ENCODE results near the gene CEL.
"Not testable (repeated sequence)": the region's sequence is repeated elsewhere in the genome, so short reads cannot be mapped to it uniquely, and the experiment has no call there.

The CEL gene

DNA sequence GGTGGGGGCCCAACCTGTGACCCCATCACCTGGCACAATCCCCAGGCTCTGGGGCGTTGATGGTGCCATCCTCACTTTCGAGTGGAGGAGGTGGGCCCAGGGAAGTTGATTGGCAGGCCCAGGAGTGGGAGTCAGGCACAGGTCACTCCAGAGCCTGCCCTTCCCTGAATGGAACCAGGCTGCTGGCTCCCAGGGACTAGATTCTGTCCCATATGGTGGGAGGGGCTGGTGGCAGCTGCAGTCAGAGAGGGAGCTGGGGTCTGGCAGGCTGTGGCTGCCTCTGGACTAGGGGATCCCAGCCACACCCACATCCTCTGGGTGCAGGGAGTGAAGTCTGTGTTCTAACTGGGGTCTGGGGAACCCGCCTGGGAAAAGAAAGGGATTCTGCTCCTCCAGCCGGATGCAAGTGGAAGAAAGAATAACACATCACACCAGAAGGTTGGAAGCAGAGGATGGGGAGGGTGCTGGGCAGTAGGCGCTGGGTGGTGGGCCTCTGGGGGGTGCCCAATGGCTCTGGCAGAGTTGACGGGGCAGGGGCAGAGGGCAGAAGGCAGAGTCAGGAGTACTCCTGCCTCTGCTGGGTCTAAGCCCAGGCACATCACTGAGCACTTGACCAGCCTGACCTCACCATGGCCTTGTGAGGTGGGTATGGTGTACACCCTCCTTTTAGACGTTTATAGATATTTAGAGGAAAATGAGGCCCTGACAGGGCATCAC is 25.8 kb downstream of the CEL start:
- no peak for DNase-seq

DNA sequence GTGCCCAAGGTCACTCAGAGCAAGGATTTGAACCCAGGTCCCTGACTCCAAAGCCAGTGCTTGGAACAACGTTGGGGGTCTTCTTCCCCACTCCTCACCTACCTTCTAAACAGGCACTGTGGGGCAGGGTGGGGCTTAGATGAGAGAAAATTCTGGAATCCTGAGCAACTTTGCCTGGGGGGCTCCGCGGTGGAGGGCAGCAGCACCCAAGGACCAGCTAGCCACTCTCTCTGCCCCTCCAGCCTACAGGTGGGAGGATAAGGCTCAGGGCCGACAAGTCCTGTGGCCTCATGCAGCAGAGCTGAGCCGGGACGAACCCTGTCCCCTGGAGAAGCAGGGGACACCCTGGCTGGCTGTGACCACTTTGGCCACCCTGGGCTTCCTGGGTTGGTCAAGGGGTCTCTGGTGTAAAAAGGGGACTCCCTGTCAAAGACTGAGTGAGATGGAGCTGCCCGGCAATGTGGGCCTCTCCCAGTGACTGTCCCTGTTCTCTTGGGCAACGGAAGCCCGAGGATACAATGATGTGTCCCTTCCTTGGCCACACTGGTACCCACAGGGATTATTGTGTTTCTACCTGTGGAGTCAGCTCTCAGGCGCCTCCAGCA is 26.5 kb downstream of the CEL start:
- DNase-seq = no peak

DNA sequence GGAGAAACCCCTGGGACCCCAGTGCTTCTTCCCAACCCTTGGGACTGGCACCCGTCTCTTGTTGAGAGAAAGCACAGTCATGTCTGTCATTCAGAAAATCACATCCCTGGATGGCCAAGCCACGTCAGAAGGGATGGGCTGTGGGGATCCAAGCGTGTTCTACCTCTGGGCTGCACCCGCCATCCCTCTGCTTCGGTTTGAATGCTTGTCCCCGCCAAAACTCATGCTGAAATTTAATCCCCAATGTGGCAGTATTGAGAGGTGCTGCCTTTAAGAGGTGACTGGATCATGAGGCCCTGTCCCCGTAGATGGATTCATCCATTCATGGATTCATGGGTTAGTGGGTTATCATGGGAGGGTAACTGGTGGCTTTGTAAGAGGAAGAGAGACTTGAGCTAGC is 27.0 kb downstream of the CEL start:
- no peak for DNase-seq

DNA sequence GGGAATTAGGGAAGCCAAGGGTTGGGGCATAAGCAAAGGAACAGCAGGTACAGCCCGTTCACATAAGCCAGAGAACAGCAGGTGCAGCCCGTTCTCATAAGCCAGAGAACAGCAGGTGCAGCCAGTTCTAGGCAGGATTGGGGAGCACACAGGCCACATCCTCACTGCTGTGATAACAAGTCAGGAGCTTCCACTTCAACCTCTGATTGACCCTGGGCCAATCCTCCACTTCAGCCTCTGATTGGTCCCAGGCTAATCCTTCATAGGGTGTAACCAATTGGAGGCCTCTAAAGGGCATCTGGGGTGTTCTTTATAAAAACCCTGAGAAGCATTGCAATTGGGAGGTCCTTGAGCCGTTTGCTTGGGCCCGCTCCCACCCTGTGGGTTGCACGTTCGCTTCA is 27.5 kb downstream of the CEL start:
- DNase-seq = peak; percentile 31 to 82

DNA sequence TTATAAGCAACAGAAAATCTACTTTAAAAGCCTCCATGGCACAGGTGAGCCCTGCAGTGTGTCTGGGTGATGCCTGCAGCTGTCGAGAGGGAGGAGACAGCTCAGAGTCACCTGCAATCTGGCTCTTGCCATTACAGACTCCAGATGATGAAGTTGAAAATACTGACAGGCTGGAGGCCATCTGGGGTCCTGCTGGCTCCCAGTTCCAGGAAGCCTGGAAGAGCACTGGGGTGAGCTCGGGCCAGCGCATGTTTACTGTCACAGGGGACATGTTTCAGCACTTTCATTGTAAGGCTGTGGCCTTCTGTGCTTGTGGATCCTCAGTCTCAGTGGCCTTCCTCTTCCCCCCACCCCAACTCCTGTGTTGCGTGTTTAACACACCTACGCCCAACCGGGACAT is 28.4 kb downstream of the CEL start:
- no peak for DNase-seq

DNA sequence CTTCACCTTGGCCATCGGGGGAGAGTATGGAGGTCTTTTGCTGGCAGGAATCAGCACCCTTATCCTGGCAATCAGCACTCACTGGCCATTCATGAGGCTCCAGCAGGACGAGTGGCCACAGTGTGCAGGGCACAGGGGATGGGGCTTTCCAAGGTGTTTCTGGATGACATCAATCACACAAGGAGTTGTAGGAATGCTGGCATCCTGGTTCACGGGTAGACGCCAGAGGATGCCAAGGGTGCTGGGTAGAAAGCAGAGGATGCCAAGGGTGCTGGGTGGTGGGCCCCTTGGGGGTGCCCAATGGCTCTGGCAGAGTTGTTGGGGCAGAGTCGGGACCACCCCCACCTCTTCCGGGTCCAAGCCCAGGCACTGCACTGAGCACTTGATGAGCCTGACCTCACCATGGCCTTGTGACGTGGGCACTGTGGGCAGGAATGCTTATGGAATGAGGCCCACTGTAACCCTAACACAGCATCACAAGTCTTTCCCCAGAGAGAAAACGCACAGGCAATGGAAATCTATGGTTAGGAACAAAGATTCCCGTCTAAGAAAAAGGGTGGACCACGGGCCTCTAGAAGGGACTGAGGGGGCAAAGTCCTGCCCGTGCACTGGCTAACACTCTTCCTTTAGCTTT is 29.1 kb downstream of the CEL start:
- no peak for DNase-seq

DNA sequence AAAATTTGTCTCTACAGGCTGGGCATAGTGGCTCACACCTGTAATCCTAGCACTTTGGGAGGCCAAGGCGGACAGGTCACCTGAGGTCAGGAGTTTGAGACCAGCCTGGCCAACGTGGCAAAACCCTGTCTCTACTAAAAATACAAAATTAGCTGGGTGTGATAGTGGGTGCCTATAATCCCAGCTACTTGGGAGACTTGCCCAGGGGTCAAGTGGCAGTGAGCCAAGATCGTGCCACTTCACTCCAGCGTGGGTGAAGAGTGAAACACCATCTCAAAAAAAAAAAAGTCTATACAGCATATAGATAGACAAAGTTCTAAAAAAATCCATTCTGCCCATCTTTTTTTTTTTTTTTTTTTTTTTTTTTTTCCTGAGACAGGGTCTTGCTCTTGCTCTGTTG is 32.6 kb downstream of the CEL start:
- DNase-seq = not testable (repeated sequence)

DNA sequence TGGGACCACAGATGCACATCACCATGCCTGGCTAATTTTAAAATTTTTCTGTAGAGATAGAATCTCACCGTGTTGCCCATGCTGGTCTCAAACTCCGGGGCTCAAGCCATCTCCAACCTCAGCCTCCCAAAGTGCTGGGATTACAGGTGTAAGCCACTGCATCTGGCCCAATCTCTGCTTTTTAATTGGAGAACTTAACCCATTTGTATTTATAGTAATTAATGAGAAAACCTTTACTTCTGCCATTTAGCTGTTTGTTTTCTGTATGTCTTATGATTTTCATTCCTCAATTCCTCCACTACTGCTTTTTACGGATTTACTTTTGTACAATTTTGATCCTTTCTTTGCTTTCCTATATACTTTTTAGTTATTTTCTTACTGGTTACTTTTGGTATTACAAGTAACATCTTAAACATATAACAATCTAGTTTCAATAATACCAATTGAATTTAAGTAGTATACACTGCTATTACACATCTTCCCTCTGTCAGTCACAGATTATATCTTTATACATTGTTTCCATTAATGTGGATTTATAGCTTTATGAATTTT is 33.1 kb downstream of the CEL start:
- no peak for DNase-seq

DNA sequence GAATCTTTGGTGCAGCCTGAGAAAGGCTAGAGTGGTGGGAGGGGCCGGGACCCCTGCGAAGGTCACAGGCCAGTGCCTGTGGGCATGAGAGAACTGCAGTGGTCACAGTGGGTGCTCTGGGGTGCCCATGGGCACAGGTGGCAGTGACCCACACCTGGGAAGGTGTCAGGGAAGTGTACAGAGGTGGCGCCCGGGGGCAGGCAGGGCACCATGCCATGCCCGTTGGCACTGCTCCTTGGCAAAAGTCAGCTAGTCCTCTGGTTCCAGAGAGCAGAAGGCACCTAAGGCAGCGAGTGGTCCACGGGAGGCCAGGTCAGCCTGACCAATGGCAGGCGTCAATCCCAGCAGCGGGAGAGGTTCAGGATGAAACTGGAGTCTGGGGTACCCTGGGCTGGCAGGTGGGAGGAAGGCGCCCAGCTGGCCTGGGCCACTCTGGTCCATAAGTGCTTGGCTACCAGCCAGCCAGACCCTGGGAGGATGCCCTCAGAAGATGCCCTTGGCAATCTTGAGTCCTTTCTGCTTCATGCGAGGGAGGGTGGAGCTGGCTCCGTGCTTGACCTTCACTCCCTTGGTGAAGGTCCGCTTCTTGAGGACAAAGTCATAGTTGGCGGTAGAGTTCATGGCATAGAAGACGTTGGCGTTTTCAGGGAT is 36.4 kb downstream of the CEL start:
- DNase-seq = no peak

DNA sequence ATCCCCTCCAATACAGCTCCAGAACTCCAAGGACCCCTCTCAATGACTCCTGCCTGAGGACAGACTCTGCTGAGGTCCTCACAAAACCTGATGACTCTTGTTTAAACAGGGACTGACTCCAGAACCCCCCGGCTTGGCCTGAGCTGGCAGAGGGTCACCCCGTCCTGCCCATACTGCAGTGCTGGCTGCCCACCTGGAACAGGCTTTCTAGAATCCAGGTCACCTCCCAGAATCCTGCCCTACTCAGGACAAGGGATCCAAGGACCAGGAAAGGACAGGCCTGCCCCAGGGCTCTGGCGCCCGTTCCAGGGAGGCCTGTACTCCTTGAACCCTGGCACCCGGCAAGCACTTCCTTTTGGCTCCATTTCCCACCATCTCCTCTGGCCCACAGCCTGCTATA is 37.1 kb downstream of the CEL start:
- DNase-seq = peak in 1 of 2 experiments; percentile 50

DNA sequence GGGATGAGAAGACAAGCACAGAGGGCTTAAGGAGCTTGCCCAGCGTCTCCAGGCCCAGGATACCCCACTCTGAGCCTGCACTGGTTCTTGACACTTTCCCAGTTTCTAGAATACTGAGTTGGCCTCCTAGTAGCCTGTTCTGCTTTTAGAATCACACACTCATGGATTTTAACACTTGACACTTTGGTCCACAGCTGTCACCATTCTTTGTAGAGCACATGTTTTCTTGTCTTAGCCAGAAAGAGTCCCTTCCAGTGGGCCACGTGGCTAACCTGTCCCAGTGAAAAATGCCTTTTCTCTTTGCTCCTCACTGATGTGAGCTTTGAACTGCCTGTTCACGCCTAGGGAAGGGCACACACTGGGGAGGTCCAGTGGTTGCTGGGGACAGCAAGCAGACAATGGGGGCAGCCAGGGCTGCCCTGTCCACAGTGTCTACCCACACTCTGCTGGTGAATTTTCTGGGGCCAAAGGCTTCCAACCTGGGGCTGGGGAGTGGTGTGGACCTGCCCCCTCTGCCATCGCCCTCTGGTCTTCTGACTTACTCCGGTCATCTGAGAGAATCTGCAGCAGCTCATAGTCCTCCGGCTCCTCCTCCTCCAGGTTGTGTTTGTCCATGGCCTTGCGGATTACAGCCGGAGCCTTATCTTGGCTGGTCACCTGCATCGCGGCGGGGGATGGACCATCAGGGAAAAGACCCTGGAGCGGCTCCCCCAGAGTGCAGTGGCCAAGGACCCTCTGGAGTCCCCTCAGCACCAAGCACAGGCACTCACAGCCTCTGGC is 38.1 kb downstream of the CEL start:
- no peak for DNase-seq

DNA sequence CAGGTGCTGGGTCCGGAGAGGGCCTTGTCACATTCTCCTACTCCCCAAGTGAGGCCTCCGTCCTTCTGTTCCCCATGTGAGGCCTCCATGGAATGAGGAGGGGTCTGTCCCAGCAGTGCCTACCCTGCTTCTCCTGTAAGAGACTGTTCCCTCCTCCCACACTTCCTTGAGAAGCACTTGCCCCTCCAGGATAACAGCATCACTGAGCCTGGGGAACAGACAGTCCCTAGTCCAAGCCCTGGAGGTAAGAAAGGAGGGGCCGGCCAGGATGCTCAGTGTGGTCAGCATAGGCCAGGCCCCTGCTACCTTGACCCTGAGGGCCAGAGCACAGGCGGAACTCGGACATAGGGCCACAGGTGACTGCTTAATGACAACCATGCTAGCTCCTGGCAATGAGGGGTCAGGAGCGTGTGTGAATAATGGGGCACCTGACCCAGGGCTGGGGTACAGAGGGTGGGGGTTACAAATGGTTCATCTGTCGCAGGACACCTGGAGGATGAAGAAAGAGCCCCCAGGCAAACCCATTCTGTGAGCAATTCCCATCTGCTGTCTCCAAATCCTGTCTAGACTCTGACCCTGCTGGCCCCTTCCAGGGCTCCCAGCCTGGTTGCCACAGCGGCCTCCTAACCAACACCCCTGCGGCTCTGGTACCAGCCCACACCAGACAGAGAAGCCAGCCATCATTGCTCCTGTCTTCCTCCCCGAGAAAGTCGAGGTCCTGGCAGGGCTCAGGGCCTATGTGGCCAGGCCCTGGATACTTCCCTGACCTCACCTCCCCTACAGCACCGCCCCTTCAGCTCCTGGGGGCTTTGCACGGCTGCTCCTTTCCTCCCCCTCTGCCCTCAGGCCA is 39.0 kb downstream of the CEL start:
- DNase-seq = no peak

DNA sequence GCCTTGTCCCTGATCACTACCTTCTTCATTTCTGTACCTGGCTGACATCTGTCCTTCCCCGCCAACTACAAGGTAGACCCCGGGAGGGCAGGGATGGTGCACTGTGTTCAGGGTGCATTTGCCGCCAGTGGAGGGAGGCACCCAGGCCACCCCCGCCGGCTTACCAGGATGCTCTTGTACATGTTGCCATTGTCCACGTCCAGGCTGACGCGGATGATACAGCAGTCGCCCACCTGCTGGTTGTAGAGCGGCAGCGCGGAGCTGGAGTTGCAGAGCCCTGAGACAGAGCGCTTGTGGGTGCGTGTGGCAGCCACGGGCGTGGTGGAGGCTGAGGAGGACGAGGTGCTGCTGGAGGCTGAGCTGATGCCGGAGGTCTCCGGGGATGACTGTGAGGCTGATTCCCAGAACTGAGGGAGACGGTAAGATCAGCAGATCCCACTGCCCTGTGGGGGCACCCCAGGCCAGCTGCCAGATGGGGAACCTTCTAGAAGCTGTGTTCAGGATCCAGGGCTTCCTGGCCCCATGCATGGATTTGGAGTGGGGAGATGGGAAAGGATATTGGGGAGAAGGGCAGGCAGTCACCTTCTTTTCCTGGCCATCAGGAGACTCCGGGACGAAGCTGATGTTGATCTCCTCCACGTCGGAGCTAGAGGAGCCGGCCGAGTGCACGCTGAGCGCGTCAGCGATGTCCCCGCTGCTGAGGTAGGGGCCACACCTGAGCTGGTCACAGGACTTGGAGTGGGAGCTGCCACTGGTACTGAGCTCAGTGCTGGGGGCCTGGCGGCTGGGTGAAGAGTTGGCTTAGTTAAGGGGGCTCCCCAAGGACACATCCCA is 39.8 kb downstream of the CEL start:
- DNase-seq = no peak

DNA sequence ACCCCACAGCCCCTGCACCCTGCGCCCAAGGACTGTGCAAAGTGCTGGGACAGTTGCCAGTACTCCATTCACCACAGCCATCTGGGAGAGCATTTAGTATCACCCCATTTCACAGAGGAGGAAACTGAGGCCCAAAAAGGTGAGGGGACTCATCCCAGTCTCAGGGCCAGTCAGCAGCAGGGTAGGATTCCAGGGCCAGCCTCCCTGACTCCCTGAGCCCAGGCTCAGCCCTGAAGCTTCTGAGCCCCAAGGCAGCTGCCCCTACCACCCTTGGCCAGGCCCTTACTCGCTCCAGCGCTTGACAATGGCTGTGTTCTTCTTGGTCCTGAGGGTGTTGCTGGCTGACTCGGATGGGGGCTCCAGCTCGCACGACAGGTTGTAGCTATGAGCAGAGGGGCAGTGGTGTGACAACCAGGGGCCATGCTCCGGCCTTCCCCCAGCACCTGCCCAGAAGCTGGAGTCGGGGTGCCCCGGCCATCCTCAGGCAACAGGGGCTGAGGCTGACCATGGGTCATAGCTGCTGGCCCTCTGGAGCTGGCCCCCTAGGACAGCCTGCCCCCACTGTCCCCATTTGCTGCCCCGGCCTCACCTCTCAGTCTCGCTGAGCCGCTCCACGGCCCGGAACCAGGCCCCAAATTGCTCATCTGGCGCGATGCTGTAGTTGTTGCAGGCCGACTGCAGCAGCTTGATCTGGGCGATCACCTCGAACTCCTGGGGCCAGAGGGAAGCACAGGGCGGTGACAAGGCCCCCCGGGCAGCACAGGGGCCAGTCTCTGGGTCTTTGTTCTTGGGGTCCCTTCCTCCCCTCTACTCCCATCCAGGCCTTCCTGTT is 40.6 kb downstream of the CEL start:
- no peak for DNase-seq

DNA sequence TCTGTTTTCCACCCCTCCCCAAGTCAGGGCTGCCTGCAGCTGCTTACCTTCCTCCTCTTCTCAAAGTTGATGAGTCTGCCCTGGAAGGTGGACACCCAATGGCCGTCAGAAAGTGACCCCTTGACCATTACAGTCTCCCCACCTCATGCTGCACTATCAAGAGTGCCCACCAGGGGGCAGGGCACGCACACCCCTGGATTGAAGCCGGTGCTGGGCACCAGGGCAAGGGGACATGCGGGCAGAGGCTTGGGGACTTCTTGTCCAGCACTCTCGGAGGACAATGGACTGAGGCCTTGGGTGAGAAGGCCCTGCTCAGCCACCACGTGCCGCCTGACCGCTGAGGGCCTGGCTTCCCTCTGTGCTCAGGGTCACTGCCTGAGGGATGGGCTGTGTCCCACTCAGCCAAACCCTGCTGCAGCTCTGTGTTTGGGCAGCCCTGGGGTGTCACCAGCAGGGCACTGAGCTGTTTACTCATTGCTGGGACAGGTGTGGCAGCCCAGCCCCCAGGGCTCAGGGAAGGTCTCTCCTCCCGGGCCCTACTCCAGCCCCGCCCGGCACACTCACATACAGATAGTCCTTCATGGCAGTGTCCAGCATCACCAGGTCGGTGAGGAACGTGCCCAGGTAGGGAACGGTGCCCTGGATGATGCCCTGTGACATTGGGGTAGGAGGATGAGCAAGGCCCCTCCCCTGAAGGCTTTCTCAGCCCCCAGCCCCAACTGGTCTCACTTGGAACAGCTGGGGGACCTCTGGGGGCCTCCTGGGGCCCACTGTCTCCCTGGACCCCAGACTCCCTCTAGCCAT is 41.6 kb downstream of the CEL start:
- DNase-seq = no peak

DNA sequence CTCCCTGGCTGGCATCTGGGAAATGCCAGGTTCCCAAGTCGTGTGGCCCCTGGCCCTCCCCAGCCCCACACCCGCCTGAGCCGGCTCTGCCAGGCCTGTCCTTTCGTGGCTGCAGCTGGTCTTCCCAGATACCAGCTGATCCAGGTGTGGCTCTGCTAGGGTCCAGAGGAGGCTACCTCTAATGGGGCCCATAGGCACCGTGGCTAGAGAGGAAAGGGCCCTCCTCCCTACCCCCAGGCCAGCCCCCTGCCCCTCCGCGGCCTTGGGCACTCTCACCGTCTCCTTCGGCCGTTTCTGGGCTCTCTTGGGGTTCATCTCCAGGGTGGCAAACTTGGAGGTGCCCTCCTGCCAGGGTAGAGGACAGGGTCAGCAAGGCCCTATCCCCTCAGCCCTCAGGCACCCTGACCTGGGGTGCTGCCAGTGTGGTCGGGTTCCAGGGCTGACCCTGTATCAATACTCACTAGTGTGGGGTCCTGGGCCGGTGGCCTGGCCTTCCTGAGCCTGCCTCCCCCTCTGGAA is 42.3 kb downstream of the CEL start:
- DNase-seq = no peak

DNA sequence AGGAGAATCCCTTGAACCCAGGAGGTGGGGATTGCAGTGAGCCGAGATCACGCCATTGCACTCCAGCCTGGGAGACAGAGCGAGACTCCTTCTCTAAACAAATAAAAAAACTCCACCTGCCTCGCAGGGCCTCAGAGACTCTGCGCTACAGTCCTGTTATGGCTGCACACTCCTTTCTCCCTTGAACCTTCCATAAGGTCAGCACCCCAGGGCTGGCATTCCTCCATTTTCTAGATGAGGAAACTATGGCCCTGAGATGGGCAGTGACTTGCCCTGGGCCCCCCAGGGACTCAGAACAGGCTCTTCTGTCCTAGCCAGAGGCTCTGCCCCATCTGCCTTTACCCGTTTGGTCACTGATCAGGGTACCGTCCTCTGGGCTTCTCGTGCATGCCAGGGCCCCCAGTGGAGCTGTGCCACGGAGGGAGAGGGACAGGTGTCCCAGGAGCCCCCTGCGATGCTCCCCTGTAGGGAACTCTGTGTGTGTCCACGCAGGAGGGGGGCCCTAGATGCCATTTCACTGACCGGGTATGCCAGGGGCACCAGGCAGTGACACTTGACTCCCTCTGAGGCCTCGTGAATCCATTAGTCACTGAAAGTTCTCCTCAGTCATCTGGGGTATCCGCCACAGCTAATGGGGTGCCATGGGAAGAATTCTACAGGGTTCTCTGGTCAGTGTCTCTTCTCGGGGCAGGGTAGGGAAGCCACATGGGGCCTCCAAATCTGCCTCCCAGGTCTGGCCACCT is 43.1 kb downstream of the CEL start:
- no peak for DNase-seq

DNA sequence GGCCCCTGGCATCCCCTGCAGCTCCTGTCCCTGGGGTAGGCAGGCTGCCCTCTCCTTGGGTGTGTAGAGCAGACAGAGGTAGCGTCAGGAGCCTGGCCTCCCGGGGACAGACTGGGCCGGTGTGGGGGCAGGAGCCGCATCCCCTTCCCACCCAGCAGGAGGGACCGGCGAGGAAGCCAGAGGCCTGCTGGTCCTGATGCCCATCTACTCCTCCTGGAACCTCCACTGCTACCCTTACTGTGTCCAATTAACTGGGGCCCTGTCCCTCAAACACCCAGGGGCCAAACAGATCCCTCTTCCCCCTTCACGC is 43.6 kb downstream of the CEL start:
- DNase-seq = no peak

Measured in cerebellar nuclear complex (tissue), 1 donor.